H9 (cell line): ENCODE measurements around the gene ERP27. TPM values are rescaled to one million over a fixed set of nuclear protein-coding genes. Genes with fewer than 3 reads are reported as not detected.

Source experiments
- DNase-seq: peaks from one replicate; pipeline ENCODE4 v3.0.0-alpha.2; 2017
- H2AFZ ChIP-seq: one replicate; pipeline ENCODE4 v1.6.1; 2013; ENCODE audit warnings: mild to moderate bottlenecking, low read length, control low read depth, moderate library complexity
- H2AK5ac ChIP-seq: 2 replicates; pipeline ENCODE4 v1.6.1; 2013; ENCODE audit warnings: low read length, control low read depth, mixed read lengths; ENCODE audit not compliant: insufficient read length
- H2BK120ac ChIP-seq: one replicate; pipeline ENCODE4 v1.6.1; 2013; ENCODE audit warnings: low read depth, mild to moderate bottlenecking, low read length, control low read depth, inconsistent platforms; ENCODE audit not compliant: poor library complexity, severe bottlenecking
- H2BK12ac ChIP-seq: 2 replicates; pipeline ENCODE4 v1.6.1; 2013; ENCODE audit warnings: low read length, control low read depth, mixed read lengths, low read depth; ENCODE audit not compliant: insufficient read length
- H2BK15ac ChIP-seq: 2 replicates; pipeline ENCODE4 v1.6.1; 2013; ENCODE audit warnings: low read depth, low read length, control low read depth
- H2BK20ac ChIP-seq: one replicate; pipeline ENCODE4 v1.6.1; 2013; ENCODE audit warnings: low read depth, mild to moderate bottlenecking, low read length, control low read depth, inconsistent platforms; ENCODE audit not compliant: poor library complexity, severe bottlenecking
- H2BK5ac ChIP-seq: 2 replicates; pipeline ENCODE4 v1.6.1; 2013; ENCODE audit warnings: low read length, control low read depth, mixed read lengths; ENCODE audit not compliant: insufficient read length
- H3K14ac ChIP-seq: 2 replicates; pipeline ENCODE4 v1.6.1; 2013; ENCODE audit warnings: low read length, control low read depth; ENCODE audit not compliant: insufficient read depth
- H3K18ac ChIP-seq: 2 replicates; pipeline ENCODE4 v1.6.1; 2013; ENCODE audit warnings: low read depth, mild to moderate bottlenecking, mixed read lengths, low read length, control low read depth; ENCODE audit not compliant: insufficient read length
- H3K23ac ChIP-seq: 2 replicates; pipeline ENCODE4 v1.6.1; 2013; ENCODE audit warnings: low read length, control low read depth, mixed read lengths, low read depth; ENCODE audit not compliant: insufficient read length
- H3K23me2 ChIP-seq: 2 replicates; pipeline ENCODE4 v1.6.1; 2013; ENCODE audit warnings: low read depth, mild to moderate bottlenecking, mixed read lengths, low read length, control low read depth; ENCODE audit not compliant: insufficient read length, poor library complexity, severe bottlenecking
- H3K27ac ChIP-seq: 2 replicates; pipeline ENCODE4 v1.5.1; 2013; ENCODE audit warnings: low read length, control low read depth, mixed read lengths, low read depth; ENCODE audit not compliant: insufficient read length
- H3K27me3 ChIP-seq: 2 replicates; pipeline ENCODE4 v1.6.1; 2013; ENCODE audit warnings: low read length, control low read depth, inconsistent platforms; ENCODE audit not compliant: insufficient read depth
- H3K4ac ChIP-seq: 2 replicates; pipeline ENCODE4 v1.6.1; 2013; ENCODE audit warnings: low read depth, mild to moderate bottlenecking, control low read depth, inconsistent platforms, low read length, moderate library complexity
- H3K4me1 ChIP-seq: 2 replicates; pipeline ENCODE4 v1.6.1; 2013; ENCODE audit warnings: low read length, control low read depth, inconsistent platforms; ENCODE audit not compliant: insufficient read depth
- H3K4me2 ChIP-seq: 2 replicates; pipeline ENCODE4 v1.6.1; 2013; ENCODE audit warnings: low read length, control low read depth, mixed read lengths; ENCODE audit not compliant: insufficient read length, insufficient read depth
- H3K56ac ChIP-seq: 2 replicates; pipeline ENCODE4 v1.6.1; 2013; ENCODE audit warnings: low read depth, mild to moderate bottlenecking, mixed read lengths, low read length, control low read depth; ENCODE audit not compliant: insufficient read length
- H3K79me1 ChIP-seq: 2 replicates; pipeline ENCODE4 v1.6.1; 2013; ENCODE audit warnings: low read depth, mild to moderate bottlenecking, moderate library complexity, low read length, control low read depth, inconsistent platforms; ENCODE audit not compliant: insufficient read depth, poor library complexity, severe bottlenecking
- H3K79me2 ChIP-seq: 2 replicates; pipeline ENCODE4 v1.6.1; 2013; ENCODE audit warnings: low read length, control low read depth, inconsistent platforms; ENCODE audit not compliant: insufficient read depth
- H3K9ac ChIP-seq: 2 replicates; pipeline ENCODE4 v1.6.1; 2013; ENCODE audit warnings: low read length, control low read depth, mixed read lengths; ENCODE audit not compliant: insufficient read length; ENCODE audit errors: extremely low read depth
- H3K9me3 ChIP-seq: one replicate; pipeline ENCODE4 v1.6.1; 2013; ENCODE audit warnings: low read depth, low read length, inconsistent platforms; ENCODE audit not compliant: control insufficient read depth
- H3T11ph ChIP-seq: one replicate; pipeline ENCODE4 v1.6.1; 2013; ENCODE audit warnings: mild to moderate bottlenecking, low read length, control low read depth, inconsistent platforms
- H4K20me1 ChIP-seq: one replicate; pipeline ENCODE4 v1.6.1; 2013; ENCODE audit not compliant: control insufficient read depth, insufficient read length, insufficient read depth
- H4K5ac ChIP-seq: 2 replicates; pipeline ENCODE4 v1.6.1; 2013; ENCODE audit warnings: low read depth, mild to moderate bottlenecking, mixed read lengths, low read length, control low read depth; ENCODE audit not compliant: insufficient read length
- H4K8ac ChIP-seq: replicated peaks from 2 replicates; pipeline ENCODE4 v1.6.1; 2013; ENCODE audit warnings: low read length, control low read depth, mixed read lengths, low read depth; ENCODE audit not compliant: insufficient read length
- H4K91ac ChIP-seq: 2 replicates; pipeline ENCODE4 v1.6.1; 2013; ENCODE audit warnings: low read depth, mild to moderate bottlenecking, moderate library complexity, mixed read lengths, low read length, control low read depth; ENCODE audit not compliant: insufficient read length
- H3K27ac Mint-ChIP-seq, 3 experiments: 2 replicates in 2 of 3; 3 replicates in 1 of 3; pipeline ENCODE4 v1.8.0; 2020 to 2021; ENCODE audit warnings: mixed read lengths in 3 of 3, mild to moderate bottlenecking in 1 of 3, moderate library complexity in 1 of 3
- H3K27me3 Mint-ChIP-seq: 2 replicates; pipeline ENCODE4 v1.8.0; 2021; ENCODE audit warnings: low read depth, mild to moderate bottlenecking, moderate library complexity, mixed read lengths
- H3K36me3 Mint-ChIP-seq, 3 experiments: 2 replicates in 2 of 3; 3 replicates in 1 of 3; pipeline ENCODE4 v1.8.0; 2020 to 2021; ENCODE audit warnings: low read depth in 3 of 3, mixed read lengths in 3 of 3; ENCODE audit not compliant: insufficient read depth in 1 of 3
- H3K4me1 Mint-ChIP-seq, 2 experiments: 2 replicates each; pipeline ENCODE4 v1.8.0; 2020; ENCODE audit warnings: mixed read lengths in 2 of 2
- H3K4me3 Mint-ChIP-seq, 2 experiments: 2 replicates in 1 of 2; 3 replicates in 1 of 2; pipeline ENCODE4 v1.8.0; 2020 to 2021; ENCODE audit warnings: mild to moderate bottlenecking in 2 of 2, mixed read lengths in 2 of 2, moderate library complexity in 1 of 2
- H3K9me3 Mint-ChIP-seq, 2 experiments: 2 replicates in 1 of 2; 3 replicates in 1 of 2; pipeline ENCODE4 v1.8.0; 2020; ENCODE audit warnings: mild to moderate bottlenecking in 2 of 2, mixed read lengths in 2 of 2, moderate library complexity in 1 of 2
- CTCF ChIP-seq: fragments of 200-600 bp; sonication (generic); conservative IDR thresholded peaks from 3 replicates; pipeline ENCODE4 v1.8.0; 2021; ENCODE audit warnings: antibody characterized with exemption, mild to moderate bottlenecking
- WGBS: extraction: QIAGEN DNeasy Blood & Tissue Kit; methylation state at CpG from one replicate; pipeline ENCODE4 v1.1.7; 2013; ENCODE audit warnings: missing lambda C conversion rate, low lambda C conversion rate, mixed read lengths; ENCODE audit not compliant: insufficient read length; ENCODE audit errors: extremely low coverage; 5-methylcytosine and 5-hydroxymethylcytosine counted together
- total RNA-seq: library from RNA; stranded (reverse); gene quantifications from 2 replicates; pipeline ENCODE4 v1.2.1, GENCODE V29; 2021

The ERP27 gene
- total RNA-seq, 1 experiment from 2014 or later, result not detected

- H3K9me3 Mint-ChIP-seq, result no peaks in the 10 kb centered on the region; a peak in 1 of 5 replicates
- H3K4ac ChIP-seq, result no peak overlapping the region
- no peaks in the 10 kb centered on the region for H3K9me3 ChIP-seq
- H3K27ac Mint-ChIP-seq, result no peak overlapping the region
- no CpG with 5 or more reads among the region's 4 CpGs for WGBS
- H2BK5ac ChIP-seq, result no peak overlapping the region
- no peaks in the 10 kb centered on the region; the same call in 1 of the 2 replicates for H3K27me3 Mint-ChIP-seq
- no peak overlapping the region for H4K8ac ChIP-seq
- H2AFZ ChIP-seq, result no peak overlapping the region
- H3K27ac ChIP-seq, result no peak overlapping the region
- H3K27me3 ChIP-seq, result no peaks in the 10 kb centered on the region
- no peaks in the 10 kb centered on the region for H3K4me1 ChIP-seq
- no peak overlapping the region for H2BK120ac ChIP-seq
- H3K9ac ChIP-seq, result no peak overlapping the region
- no peak overlapping the region for H3K4me3 Mint-ChIP-seq
- no peak overlapping the region for H3T11ph ChIP-seq
- no peaks in the 10 kb centered on the region for H4K20me1 ChIP-seq
- no peak overlapping the region for H3K23ac ChIP-seq
- no peak overlapping the region for H3K56ac ChIP-seq
- no peak overlapping the region for H2BK12ac ChIP-seq
- no peak overlapping the region for H4K5ac ChIP-seq
- H3K14ac ChIP-seq, result no peak overlapping the region
- H2BK15ac ChIP-seq, result no peak overlapping the region
- no peak for TF ChIP-seq CTCF
- no peak overlapping the region for H3K4me2 ChIP-seq
- no peaks in the 10 kb centered on the region for H3K23me2 ChIP-seq
- no peaks in the 10 kb centered on the region for H3K79me1 ChIP-seq
- H3K36me3 Mint-ChIP-seq, result no peaks in the 10 kb centered on the region
- H3K79me2 ChIP-seq, result no peaks in the 10 kb centered on the region
- no peak overlapping the region for H4K91ac ChIP-seq
- no peak for DNase-seq
- H2AK5ac ChIP-seq, result no peak overlapping the region
- no peaks in the 10 kb centered on the region; a peak in 1 of 4 replicates for H3K4me1 Mint-ChIP-seq
- no peak overlapping the region for H2BK20ac ChIP-seq
- H3K18ac ChIP-seq, result no peak overlapping the region
These were observed 3.3 kb downstream of the ERP27 start for GRCh38 chr12:14935031-14935430.
